T-helper 1 cell treated with Interleukin-12 subunit alpha and Interleukin-12 subunit beta and Interleukin-4 antibody, amounts not matched to agents 30 μg/mL and 1 μg/mL, for 36 hours (primary cell): ENCODE measurements around the gene RUBCNL.
"Not testable (repeated sequence)": the region's sequence is repeated elsewhere in the genome, so short reads cannot be mapped to it uniquely, and the experiment has no call there.

ENCODE experiments used
- H3K27ac Mint-ChIP-seq: one replicate; pipeline ENCODE4 v1.8.0; 2021; ENCODE audit warnings: mild to moderate bottlenecking, mixed read lengths
- H3K27me3 Mint-ChIP-seq: one replicate; pipeline ENCODE4 v1.8.0; 2021; ENCODE audit warnings: low read depth, mixed read lengths
- H3K36me3 Mint-ChIP-seq: one replicate; pipeline ENCODE4 v1.8.0; 2021; ENCODE audit warnings: low read depth, mixed read lengths
- H3K4me1 Mint-ChIP-seq: one replicate; pipeline ENCODE4 v1.8.0; 2021; ENCODE audit warnings: low read depth, mixed read lengths
- H3K4me3 Mint-ChIP-seq: one replicate; pipeline ENCODE4 v1.8.0; 2021; ENCODE audit warnings: mild to moderate bottlenecking, moderate library complexity, mixed read lengths
- H3K9me3 Mint-ChIP-seq: one replicate; pipeline ENCODE4 v1.8.0; 2021; ENCODE audit warnings: mixed read lengths

The RUBCNL gene, protein sequence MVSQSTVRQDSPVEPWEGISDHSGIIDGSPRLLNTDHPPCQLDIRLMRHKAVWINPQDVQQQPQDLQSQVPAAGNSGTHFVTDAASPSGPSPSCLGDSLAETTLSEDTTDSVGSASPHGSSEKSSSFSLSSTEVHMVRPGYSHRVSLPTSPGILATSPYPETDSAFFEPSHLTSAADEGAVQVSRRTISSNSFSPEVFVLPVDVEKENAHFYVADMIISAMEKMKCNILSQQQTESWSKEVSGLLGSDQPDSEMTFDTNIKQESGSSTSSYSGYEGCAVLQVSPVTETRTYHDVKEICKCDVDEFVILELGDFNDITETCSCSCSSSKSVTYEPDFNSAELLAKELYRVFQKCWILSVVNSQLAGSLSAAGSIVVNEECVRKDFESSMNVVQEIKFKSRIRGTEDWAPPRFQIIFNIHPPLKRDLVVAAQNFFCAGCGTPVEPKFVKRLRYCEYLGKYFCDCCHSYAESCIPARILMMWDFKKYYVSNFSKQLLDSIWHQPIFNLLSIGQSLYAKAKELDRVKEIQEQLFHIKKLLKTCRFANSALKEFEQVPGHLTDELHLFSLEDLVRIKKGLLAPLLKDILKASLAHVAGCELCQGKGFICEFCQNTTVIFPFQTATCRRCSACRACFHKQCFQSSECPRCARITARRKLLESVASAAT

DNA sequence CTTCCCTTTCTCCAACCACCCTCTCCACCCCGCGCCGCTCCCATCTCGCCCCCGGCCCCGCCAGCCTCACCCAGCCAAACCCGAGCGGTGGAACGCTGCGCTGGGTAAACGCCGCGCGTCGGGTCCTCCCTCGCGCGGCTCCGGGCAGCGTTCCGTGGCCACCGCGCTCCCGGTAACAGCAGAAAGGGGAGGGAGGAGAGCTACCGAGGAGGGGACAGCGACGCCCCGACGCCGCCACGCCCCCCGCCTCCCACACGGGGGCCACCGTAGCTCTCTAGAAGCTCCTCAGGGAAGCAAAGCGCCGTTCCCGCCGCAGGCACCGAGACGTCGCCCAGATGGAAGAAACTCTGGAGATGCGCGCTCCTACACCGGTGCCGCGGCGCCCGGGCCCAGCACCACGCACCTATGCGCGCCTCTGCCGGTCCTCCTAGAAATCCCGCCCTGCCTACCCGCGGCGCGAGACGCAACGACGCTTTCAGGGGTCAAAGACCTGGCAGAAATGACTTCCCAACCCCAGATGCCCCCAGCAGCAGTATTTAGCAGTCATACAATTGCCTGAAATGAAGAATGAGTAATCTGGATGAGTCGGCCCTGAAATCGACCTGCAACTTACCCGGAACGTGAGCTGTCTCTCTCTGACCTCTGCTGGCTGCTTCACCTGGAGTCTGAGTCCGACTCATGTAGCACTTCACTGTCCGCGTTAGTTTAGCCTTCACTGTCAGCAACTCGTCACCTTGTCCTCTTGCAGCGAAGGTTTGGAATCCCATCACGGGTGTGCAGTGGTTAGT lies at the start of gene RUBCNL:
TSS of gene RUBCNL (minus strand) at position 189 of the 788 bp plus-strand sequence. CDS start 14,777 bp downstream, outside the sequence.
- Mint-ChIP-seq H3K36me3 (peaks cover 3% of the 10 kb centered on the region), H3K9me3 (no peaks in the 10 kb centered on the region), H3K27ac (peak within 1 kb of the TSS; percentile 52)

DNA sequence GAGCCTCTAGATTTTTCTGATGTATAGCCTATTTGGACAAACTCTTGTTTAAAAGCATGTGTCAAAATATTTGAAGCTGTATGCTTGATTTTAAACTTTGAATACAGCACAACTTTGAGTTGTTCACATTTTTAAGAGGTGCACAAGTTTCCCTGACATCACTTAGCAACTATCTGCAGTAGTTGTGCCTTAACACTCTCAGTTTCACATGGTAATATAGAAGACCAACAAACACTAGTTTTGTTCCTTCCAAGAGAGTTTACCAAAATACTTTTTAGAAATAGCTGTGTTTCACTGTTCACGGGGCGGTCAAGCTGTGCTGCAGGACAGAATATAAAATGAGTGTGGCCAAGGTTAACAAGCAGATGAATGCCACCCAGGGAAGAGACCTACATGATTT lies 42.5 kb upstream of the RUBCNL start:
- not testable (repeated sequence) for H3K36me3 Mint-ChIP-seq, H3K4me3 Mint-ChIP-seq, H3K9me3 Mint-ChIP-seq, H3K27me3 Mint-ChIP-seq, H3K27ac Mint-ChIP-seq, H3K4me1 Mint-ChIP-seq

More for the DNA sequence above, at the start of gene RUBCNL:
- H3K4me1 Mint-ChIP-seq = peaks cover 28% of the 10 kb centered on the region
- peak within 1 kb of the TSS; percentile 77 for H3K4me3 Mint-ChIP-seq
- H3K27me3 Mint-ChIP-seq = peaks cover 37% of the 10 kb centered on the region

DNA sequence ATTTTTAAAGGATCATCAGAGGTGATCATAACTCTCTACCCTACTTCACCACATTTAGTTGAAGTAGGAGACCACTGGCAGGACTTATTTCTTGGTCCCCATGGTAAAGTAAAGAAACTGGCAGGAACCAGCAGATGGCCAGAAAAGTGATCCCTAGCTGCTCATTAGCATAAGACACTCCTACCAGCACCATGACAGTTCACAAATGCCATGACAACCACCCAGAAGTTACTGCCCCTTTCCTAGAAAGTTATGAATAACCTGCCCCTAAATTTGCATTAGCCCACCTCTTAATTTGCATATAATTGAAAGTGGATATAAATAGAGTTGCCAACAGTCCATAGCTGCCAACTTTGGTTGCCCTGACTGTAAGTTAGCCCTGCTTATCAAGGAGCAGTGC lies 18.4 kb upstream of the RUBCNL start:
- Mint-ChIP-seq H3K27ac (no peak overlapping the region), H3K9me3 (no peaks in the 10 kb centered on the region), H3K27me3 (peaks cover 2% of the 10 kb centered on the region), H3K36me3 (no peaks in the 10 kb centered on the region), H3K4me3 (no peak overlapping the region), H3K4me1 (peaks cover 10% of the 10 kb centered on the region)

DNA sequence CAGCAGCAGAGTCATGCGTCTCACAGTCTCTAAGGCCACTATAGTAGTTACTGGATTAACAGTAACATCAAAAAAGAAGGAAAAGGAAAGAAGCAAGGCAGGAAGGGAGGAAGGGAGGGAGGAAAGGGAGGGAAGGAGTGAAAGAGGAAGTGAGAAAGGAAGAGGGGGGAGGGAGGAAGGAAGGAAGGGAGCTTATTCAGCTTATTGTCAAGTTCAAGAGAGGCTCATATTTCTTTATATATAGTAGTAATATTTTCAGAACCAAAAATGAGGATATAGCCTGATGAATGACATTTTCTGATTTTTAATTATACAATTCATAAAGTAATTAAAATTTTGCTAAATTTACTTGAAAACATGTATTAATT lies 17.7 kb upstream of the RUBCNL start:
- peaks cover 10% of the 10 kb centered on the region for H3K4me1 Mint-ChIP-seq
- H3K4me3 Mint-ChIP-seq = no peak overlapping the region
- no peaks in the 10 kb centered on the region for H3K36me3 Mint-ChIP-seq
- H3K27me3 Mint-ChIP-seq = no peaks in the 10 kb centered on the region
- no peak overlapping the region for H3K27ac Mint-ChIP-seq
- H3K9me3 Mint-ChIP-seq = no peaks in the 10 kb centered on the region

DNA sequence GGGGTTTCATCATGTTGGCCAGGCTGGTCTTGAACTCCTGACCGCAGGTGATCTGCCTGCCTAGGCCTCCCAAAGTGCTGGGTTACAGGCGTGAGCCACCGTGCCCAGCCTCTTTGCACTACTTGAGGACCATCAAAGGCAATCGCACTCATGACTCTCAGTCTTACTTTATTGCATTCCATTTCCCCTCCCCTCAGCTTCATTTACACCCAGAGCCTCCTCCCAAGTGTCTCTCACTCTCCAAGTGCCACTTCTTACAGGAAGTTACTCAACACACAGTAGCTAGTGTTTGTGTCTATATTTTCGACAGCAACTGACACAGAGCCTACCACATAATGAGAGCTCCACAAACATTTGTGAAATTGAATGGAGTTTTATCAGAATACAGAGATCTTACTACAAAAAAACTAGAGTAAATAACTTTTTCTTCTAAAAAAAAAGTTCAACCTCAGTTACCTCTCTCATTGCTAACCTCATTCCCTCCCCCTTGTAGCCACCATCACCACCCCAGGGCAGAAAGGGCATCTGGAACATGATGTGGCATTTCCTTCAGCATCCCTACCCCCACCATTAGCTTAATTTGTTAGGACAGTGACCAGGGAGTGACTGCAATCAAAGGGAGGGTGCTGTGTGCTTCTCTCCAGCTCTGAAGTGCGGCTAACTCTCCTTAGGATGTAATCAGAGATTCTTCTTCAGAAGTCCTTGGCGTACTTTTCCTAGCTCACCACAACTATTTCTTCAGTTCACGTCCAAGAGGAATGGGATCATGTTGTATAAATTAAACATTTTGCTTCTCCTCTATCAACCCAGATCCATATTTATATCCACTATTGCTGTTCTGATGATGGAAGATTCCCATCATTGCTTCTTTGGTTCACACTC lies 17.0 kb upstream of the RUBCNL start:
- Mint-ChIP-seq H3K4me3 (no peak overlapping the region), H3K9me3 (no peaks in the 10 kb centered on the region), H3K27me3 (no peaks in the 10 kb centered on the region), H3K27ac (no peak overlapping the region), H3K4me1 (peaks cover 10% of the 10 kb centered on the region), H3K36me3 (no peaks in the 10 kb centered on the region)

DNA sequence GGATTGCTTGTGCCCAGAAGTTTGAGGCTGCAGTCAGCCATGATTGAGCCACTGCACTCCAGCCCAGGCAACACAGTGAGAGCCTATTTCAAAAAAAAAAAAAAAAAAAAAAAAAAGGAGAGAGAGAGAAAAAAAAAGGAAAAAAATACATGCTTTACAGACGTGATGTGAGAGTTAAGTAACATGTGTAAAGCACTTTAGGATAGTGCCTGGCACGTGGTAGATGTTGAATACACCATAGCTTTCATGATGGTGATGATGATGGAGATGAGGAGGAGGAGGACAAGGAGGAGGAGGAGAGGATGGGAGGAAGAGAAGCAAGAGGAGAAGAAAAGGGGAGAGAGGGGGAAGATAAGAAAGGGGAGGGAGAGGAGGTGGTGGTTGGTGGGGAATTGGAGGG lies 15.1 kb upstream of the RUBCNL start:
- Mint-ChIP-seq H3K9me3 (no peaks in the 10 kb centered on the region), H3K27me3 (no peaks in the 10 kb centered on the region), H3K4me3 (no peak overlapping the region), H3K36me3 (no peaks in the 10 kb centered on the region), H3K4me1 (peaks cover 10% of the 10 kb centered on the region), H3K27ac (no peak overlapping the region)

DNA sequence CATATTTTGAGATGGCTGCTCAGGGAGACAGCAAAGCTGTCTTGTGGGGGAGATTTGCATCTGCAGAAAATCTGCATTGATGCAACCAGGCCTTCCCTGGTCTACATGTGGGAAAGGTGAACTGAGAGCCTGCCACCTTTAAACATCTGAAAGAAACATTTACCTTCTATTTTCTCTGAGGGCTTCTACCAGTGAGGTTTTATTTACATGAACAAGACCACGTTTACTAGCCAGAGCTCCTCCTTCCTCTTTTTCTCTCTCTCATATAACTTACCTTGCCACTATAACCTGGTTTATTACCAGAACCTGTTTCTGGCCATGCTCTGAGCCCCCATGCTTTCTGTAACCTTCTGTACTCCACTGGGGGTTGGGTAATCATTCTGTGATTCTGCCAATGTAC lies 14.4 kb upstream of the RUBCNL start:
- H3K27ac Mint-ChIP-seq = no peak overlapping the region
- no peaks in the 10 kb centered on the region for H3K27me3 Mint-ChIP-seq
- H3K36me3 Mint-ChIP-seq = no peaks in the 10 kb centered on the region
- peaks cover 10% of the 10 kb centered on the region for H3K4me1 Mint-ChIP-seq
- H3K4me3 Mint-ChIP-seq = no peak overlapping the region
- H3K9me3 Mint-ChIP-seq = no peaks in the 10 kb centered on the region

DNA sequence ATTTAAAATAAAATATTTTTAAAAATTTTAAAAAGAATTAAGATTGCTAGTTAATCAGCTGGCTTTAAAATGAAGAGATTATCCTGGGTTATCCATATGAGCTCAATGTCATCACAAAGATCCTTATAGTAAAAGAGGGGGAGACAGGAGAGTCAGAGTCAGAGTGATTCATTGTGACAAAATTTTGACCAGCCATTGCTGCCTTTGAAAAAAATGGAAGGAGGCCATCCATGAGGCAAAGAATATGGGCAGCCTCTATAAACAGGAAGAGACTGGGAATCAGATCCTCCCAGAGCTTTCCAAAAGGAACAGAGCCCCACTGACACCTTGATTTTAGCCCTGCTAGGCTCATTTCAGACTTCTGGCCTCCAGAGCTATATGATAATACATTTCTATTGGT lies 9.3 kb upstream of the RUBCNL start:
- no peaks in the 10 kb centered on the region for H3K27me3 Mint-ChIP-seq
- peaks cover 13% of the 10 kb centered on the region for H3K4me1 Mint-ChIP-seq
- H3K9me3 Mint-ChIP-seq = peaks cover 5% of the 10 kb centered on the region
- no peak overlapping the region for H3K4me3 Mint-ChIP-seq
- no peaks in the 10 kb centered on the region for H3K36me3 Mint-ChIP-seq
- no peak overlapping the region for H3K27ac Mint-ChIP-seq

DNA sequence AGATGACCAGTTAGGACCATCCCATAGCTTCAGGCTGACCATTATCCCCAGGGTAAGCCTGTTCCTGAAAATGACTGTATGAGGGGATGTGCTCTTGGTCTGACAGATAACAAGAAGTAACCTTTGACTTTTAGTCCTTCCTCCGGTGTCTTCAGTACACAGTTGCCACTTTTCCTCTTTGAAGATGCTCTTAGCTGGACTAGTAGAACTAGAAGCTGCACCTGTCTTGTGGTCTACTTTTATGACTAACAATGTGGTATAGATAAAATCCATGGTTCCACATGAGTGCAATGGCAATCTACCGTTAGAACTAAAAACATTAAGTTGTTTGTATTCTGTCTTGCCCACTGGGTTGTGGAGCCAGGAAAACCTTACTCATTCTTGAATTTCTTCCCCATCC lies 5.9 kb upstream of the RUBCNL start:
- no peak overlapping the region for H3K4me3 Mint-ChIP-seq
- no peaks in the 10 kb centered on the region for H3K36me3 Mint-ChIP-seq
- H3K9me3 Mint-ChIP-seq = peaks cover 5% of the 10 kb centered on the region
- H3K27ac Mint-ChIP-seq = peak overlapping the region; percentile 21
- H3K27me3 Mint-ChIP-seq = peaks cover 7% of the 10 kb centered on the region
- H3K4me1 Mint-ChIP-seq = peaks cover 28% of the 10 kb centered on the region

DNA sequence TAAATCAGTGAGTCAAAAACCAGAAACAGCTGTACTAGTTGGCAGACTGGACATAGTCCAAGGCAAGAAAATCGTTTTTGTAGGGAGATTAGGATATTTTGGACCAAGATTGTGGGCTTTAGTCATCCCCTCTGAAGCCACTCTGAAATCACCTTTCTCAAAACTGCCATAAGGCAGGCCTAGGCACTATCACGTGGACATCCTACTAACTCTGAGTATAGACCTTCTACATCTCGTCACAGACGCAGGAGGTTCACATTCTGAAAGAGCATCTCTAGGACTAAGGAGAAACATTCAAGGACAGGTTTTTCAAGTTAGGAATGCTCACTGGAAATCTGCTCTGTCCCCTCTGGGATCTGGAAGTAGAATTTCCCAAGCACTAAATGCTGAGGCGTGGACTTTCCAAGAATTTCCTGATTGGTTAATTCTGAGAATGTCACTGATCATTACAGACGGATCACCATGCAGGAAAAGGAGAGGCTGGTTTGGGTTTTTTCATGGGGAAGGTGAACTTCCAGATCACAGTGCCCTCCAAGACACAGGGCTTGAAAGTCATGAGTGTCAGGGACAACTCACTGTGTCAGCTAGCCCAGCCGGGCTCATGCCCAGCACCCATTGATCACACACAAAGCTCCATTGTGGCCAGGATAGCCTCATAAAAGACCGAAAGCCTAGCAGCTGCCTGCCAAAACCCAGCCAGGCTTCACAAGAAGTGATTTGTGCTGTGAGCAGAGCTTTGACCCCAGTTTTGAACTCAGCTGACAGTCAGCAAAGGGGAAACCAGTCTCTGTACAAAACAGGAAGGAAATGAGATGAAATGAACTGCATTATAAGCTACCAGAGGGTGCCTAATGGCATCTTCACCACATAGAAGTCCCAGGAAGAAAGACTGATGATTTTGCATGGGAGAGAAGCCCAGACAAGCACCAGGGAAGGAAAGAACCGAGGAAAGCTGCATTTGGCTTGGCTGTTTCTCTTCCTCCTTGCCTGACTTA lies 2.7 kb upstream of the RUBCNL start:
- peaks cover 33% of the 10 kb centered on the region for H3K27me3 Mint-ChIP-seq
- H3K4me1 Mint-ChIP-seq = peaks cover 36% of the 10 kb centered on the region
- H3K9me3 Mint-ChIP-seq = peaks cover 5% of the 10 kb centered on the region
- peak overlapping the region; percentile 27 for H3K27ac Mint-ChIP-seq
- no peaks in the 10 kb centered on the region for H3K36me3 Mint-ChIP-seq
- no peak overlapping the region for H3K4me3 Mint-ChIP-seq

DNA sequence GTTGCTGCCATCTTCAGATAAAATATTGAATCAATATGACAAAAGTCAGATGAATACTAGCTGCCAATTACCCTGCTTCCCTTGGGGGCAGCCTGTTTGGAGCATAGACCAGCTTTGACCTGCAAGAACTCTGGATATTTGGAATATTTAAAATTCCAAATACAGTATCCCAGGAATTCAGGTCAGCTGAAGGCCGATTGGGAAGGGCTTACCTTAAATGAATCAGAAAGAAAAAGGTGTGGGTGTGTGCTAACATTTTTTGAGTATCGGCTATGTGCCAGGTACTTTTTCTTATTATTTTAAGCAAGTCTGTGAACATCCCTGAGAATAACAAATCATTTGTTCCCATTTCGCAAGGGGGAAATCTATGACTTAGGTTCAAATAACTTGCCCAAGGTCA lies 1.8 kb upstream of the RUBCNL start:
- no peaks in the 10 kb centered on the region for H3K36me3 Mint-ChIP-seq
- peaks cover 33% of the 10 kb centered on the region for H3K27me3 Mint-ChIP-seq
- no peak overlapping the region for H3K27ac Mint-ChIP-seq
- H3K9me3 Mint-ChIP-seq = peaks cover 5% of the 10 kb centered on the region
- peaks cover 36% of the 10 kb centered on the region for H3K4me1 Mint-ChIP-seq
- H3K4me3 Mint-ChIP-seq = no peak overlapping the region

DNA sequence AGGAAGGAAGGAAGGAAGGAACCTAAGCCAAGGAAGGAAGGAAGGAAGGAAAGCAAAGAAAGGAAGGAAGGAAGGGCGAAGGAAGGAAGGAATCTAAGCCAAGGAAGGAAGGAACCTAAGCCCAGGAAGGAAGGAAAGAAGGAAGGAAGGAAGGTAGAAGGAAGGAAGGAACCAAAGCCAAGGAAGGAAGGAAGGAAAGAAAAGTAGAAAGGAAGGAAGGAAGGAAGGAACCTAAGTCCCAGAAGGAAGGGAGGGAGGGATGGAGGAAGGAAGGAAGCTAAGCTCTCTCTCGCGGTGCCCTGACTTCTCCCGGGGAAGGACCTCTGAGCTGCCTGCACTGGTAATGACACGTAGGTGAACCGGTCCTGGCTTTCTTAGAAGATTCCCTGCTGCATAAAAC lies 1.3 kb upstream of the RUBCNL start:
- peaks cover 34% of the 10 kb centered on the region for H3K27me3 Mint-ChIP-seq
- peaks cover under 1% of the 10 kb centered on the region for H3K36me3 Mint-ChIP-seq
- H3K4me1 Mint-ChIP-seq = peaks cover 34% of the 10 kb centered on the region
- peaks cover 1% of the 10 kb centered on the region for H3K9me3 Mint-ChIP-seq
- H3K4me3 Mint-ChIP-seq = peak overlapping the region; percentile 9
- H3K27ac Mint-ChIP-seq = no peak overlapping the region

DNA sequence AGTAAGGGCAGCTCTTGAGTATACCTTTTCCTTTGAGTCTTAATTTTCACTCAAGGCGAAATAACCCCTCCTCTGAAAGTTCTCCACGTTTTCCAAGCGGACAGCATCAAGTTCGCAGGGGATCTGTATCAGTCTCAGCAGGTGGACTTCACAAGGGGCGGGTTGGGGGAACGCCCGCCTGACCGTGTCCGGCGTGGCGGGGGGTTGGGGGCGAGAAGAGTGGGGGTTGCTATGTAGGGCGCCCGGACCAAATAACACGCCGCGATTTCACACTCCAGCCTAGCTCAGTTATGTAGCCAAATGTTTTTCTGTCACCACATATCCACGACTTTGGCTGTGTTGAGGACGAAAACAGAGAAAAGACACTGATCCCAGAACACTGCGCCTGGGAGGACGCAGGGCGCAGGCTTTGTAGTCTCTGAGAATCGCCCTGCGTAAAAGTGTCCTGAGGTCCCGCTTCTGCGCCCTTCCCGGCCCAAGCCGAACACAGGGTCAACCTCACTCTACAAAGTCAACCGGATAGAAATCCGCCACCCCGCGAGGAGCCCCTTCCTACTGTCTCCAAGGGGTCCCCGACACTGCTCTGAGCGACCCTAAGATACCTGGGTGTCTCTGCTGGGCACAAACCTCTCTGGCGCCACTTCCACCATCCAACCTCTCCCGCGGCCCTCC lies 524 bp downstream of the RUBCNL start:
- Mint-ChIP-seq H3K4me3 (peak overlapping the region; percentile 77), H3K9me3 (no peaks in the 10 kb centered on the region), H3K27ac (no peak overlapping the region), H3K36me3 (peaks cover 3% of the 10 kb centered on the region), H3K27me3 (peaks cover 37% of the 10 kb centered on the region), H3K4me1 (peaks cover 29% of the 10 kb centered on the region)
